Measurements from ENCODE around the gene CHP1.

- TF ChIP-seq CTCF (IDR thresholded peaks at IDR 0.05) (no peak), POLR2A (IDR thresholded peaks at IDR 0.05) (no peak)
Measured at GRCh38 chr15:41281236-41281635, 50.2 kb downstream of the CHP1 start.
